HG03571 (cell line): ENCODE data around the gene MCUB.

ENCODE experiments used
- ATAC-seq: cut with Tn5 transposase; IDR thresholded peaks from one replicate; pipeline ENCODE4 v1.9.1; 2021; ENCODE audit not compliant: unreplicated experiment

Gene MCUB

GRCh38 chr4:109624536-109624935 is 64.5 kb downstream of the MCUB start:
- no peak for ATAC-seq

DNA sequence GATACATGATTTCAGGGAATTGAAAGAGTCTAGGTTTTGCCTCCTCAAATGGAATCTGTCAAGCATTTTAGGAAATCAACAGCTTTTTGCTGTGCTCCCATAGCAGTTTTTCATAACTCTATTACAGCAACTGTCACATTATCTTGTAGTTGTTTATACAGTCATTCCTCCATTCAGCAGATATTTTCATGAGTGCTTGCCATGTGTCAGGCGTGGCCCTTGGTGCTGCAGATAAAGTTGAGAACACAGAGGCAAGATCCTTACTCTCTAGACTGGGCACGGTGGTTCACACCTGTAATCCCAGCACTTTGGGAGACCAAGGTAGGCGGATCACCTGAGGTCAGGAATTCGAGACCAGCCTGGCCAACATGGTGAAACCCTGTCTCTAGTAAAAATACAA is 67.3 kb downstream of the MCUB start:
- no peak for ATAC-seq

DNA sequence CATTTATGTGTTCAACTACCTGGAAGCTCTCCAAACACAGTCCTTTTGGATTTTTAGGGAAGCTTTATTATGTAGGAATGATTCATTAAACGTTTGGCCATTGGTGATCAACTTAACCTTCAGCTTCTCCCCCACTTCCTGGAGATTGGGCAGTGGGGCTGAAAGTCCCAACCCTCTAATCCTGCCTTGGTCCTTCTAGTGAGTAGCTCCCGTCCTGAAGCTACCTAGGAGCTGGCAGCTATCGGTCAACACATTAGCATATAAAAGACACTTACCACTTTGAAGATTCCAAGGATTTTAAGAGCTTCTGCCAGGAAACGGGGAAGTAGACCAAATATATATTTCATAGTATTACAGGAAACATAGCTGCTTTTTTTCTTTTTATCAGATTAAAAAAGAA is 69.7 kb downstream of the MCUB start:
- ATAC-seq = no peak

DNA sequence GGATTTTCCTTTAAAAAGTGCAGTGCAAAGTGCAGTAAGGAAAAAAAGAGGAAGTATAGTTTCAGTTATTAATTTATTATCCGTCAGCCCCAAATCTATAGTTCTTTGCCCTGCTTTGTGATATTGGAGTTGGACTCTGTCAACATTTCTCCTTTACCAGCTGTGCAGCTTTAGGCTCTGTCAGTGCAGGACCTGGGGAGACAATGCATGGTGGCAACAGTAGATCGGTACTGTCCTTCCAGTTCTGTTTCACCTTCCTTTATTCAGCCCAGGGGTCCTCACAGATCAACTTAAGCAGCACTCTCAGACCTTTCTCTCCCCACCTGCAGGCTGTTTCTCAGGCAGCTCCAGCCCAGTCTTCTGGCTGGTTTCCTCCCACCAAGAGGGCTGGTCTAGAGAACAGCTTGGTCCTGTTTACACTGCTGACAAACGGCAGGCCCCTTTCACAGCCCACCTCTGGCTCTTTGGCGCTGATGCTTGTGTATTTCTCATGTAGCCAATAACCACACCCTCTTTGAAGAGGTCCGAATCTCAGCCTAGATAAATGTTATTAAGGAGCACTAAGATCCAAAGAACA is 71.6 kb downstream of the MCUB start:
- no peak for ATAC-seq

GRCh38 chr4:109640644-109641043 is 80.6 kb downstream of the MCUB start:
- no peak for ATAC-seq

GRCh38 chr4:109645874-109646710 is 86.0 kb downstream of the MCUB start:
- no peak for ATAC-seq

DNA sequence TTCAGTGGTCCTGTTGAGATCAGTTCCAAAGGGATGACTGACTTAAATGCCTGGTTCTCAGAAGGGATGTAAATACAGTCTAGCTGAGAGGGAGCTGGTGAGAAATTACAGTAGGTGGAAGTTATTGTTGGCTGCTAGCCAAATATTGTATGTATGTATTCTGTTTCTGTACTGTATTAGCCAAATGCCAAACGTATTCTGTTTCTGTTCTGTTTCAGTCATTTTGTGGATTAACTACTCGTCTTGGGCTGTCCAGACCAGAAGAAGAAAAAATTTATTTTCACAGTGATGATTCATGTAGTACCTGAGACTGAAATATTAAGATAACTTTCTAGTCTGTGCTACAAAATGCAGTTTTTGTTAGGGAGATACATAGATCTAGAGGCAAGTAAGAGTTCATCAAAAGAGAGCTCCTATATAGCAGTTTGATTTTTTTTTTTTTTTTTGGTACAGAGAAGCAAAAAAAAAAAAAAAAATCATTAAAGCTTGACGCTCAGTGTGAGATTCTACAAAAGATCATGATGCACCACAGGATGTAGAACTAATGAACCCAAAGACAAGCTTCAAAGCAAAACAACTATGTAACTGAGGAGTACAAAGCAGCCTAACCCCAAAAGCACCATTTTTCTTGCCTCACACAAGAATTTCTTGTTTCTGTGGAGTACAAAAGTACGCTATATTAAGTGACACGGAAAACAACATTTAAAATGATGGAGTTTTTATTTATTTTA is 88.4 kb downstream of the MCUB start:
- no peak for ATAC-seq

DNA sequence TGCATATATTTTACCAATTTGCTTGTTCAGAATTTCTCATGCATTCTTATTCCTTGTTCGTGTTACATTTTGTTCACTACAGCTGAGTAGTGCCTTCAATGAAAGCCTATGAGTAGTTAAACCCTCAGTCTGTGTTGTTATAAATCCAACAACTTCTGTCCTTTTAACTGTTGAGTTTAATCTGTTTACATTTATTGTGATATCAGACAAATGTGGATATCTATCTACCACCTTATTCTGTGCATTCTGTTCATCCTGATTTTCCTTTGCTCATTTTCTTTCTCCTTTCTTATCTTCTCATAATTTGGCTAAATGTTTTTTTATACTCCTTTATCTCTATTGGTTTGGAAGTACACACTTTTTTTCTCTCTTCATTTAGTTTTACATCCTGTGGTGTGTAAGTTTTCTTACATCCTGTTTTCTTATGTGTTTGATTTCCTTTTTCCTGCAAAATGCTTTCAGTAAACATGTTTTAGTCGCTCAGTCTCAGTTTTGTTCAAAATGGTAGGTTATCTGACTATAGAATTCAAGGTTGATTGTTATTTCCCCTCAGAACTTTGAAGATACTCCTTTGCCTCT is 89.0 kb downstream of the MCUB start:
- no peak for ATAC-seq

- peak; percentile 84 for ATAC-seq
Measured at GRCh38 chr4:109649872-109650271, 89.8 kb downstream of the MCUB start.

GRCh38 chr4:109655396-109655795 is 95.3 kb downstream of the MCUB start:
- no peak for ATAC-seq

GRCh38 chr4:109657854-109658418 is 97.9 kb downstream of the MCUB start:
- ATAC-seq = no peak

GRCh38 chr4:109658871-109659410 is 98.9 kb downstream of the MCUB start:
- no peak for ATAC-seq

DNA sequence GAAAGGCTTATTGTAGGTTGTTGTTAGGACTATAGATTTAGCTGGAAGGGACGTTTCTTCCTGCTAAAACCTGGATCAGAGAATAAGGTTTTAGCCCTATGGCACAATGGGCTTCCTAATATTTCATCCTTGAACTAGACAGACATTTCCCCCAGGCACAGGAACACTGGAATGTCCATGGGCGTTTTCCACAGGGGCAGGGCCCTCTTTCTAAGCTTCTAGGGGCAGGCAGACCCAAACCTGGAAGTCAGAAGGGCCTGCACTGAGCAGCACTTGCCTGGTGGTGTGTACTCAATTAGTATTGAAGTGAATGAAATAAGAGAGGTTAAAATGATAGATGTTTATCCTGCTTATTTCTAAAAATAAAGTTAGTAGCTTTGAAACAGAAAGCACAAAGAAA is 102.1 kb downstream of the MCUB start:
- ATAC-seq = no peak

DNA sequence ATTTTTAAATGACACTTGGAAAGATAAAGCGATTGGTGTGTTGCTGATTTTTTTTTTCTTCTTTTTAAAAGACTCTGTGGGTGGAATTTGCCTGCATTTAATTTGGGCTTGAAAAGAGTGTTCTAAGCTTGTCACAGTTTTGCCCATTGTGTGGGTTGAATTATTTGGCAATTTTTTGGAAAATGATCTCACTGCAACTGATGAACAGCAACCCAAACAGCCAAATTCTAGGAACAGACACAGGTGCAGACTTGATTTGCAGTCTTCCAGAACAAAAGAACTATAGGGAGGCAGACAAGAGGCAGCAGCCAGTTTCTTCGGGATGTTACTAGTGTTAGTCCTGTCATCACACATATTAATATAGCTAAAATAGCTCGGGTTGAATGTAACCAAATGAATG is 102.7 kb downstream of the MCUB start:
- no peak for ATAC-seq

DNA sequence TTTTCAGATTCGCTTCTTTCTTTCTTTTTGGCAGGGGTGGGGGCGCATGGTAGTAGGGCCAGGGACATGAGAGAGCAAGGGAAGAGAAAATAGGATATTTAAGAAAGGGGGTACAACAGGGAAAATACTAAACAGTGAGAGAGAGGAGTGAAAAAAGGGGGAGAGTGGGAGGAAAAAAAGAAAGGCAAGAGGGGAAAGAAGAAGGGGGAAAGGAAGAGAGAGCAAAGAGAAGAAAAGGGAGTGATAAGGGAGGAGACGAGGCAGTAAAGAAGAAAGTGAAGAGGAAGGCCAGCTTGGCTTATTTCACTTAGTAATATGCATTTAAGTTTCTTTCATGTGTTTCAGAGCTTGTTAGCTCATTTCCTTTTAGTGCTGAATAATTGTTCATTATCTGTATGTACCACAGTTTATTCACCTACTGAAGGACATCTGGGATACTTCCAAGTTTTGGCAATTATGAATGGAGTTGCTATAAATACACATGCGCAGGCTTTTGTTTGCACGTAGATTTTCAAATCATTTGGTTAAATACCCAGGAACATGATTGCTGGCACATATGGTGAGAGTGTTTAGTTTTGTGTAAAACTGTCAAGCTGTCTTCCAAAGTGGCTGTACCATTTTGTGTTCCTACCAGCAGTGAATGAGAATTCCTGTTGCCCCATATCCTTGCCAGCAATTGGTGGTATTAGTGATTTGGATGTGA is 105.9 kb downstream of the MCUB start:
- ATAC-seq = no peak

GRCh38 chr4:109671350-109671749 is 111.3 kb downstream of the MCUB start:
- ATAC-seq = no peak

DNA sequence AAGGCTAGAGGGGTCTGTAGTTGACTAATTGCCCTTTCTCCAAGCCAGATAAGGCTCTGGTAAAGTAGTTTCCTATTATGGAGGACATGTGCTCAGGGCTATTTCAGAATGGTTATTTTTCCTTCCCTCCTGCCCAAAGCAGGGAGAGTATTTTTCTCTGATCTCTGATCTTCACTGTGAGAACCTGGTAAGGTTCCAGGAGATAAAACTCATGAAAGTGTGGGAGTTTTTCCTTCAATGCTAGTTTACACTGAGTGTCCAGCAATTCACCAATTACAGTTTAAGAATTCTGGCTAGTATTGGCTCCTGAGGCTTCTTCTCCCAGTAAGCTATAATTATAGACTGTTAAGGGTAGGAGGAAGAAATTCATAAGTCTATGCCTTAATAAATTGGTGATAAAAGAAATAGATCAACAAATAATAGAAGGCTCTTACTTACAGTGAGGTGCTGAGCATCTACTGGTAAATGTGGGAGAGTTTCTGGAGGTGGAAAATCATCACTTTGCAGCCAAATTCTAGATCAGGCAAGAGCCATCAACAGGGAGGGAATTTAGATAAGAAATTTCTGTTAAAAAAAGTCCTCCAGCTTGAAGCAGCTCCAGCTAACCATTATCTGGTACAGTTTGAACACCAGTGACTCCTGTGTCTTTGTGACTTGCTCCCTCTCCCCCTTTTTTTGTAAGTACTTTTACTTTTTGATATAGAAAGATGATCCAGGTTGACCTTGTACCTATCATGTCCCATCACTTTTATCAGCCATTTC is 112.3 kb downstream of the MCUB start:
- no peak for ATAC-seq

GRCh38 chr4:109673303-109673702 is 113.3 kb downstream of the MCUB start:
- ATAC-seq = no peak

- ATAC-seq = no peak
Measured at GRCh38 chr4:109675181-109675580, 115.1 kb downstream of the MCUB start.

DNA sequence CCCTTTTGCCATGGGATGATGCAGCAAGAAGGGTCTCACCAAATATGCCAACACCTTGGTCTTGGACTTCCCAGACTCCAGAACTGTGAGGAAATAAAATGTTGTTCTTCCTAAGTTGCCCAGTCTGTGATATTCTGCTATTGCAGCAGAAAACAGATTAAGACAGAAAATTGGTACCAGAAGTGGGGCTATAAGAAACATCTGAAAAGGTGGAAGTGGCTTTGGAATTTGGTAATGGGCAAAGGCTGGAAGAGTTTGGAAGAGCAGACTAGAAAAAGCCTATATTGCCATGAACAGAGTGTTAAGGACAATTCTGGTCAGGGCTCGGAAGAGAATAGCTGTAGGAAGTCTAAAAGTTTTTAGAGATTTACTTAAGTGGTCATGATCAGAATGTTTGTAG is 115.8 kb downstream of the MCUB start:
- ATAC-seq = no peak
